ENCODE results near the gene CHDH.

DNA sequence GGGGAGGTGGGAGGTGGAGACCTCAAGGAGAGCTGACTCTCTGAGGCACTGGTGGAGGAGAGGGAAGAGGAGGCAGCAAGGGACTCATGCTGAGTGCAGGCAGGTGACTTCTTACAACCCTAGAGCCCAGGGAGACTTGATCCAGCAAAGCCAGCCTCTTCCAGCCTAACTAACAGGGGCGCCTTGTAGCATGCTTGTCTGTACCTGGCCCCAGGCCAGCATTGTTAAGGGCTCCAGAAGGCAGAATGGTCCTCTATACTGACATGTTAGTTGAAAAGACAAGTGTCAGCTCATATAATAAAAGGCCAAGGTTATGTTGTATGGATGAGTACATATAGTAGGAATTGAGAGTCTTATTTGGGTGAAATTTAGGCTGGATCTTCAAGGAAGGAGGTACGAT is 65.4 kb downstream of the CHDH start:
- TF ChIP-seq, protein P1, sequence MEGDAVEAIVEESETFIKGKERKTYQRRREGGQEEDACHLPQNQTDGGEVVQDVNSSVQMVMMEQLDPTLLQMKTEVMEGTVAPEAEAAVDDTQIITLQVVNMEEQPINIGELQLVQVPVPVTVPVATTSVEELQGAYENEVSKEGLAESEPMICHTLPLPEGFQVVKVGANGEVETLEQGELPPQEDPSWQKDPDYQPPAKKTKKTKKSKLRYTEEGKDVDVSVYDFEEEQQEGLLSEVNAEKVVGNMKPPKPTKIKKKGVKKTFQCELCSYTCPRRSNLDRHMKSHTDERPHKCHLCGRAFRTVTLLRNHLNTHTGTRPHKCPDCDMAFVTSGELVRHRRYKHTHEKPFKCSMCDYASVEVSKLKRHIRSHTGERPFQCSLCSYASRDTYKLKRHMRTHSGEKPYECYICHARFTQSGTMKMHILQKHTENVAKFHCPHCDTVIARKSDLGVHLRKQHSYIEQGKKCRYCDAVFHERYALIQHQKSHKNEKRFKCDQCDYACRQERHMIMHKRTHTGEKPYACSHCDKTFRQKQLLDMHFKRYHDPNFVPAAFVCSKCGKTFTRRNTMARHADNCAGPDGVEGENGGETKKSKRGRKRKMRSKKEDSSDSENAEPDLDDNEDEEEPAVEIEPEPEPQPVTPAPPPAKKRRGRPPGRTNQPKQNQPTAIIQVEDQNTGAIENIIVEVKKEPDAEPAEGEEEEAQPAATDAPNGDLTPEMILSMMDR (conservative IDR thresholded peaks at IDR 0.05; ENCODE audit: low read depth, low read length): no peak
- no peak for TF ChIP-seq EZH2 (IDR thresholded peaks at IDR 0.05; ENCODE audit: low read length, unreplicated experiment)

All from PC-3 (cell line).